ENCODE data around the gene CDR2L. TPM values are rescaled to one million over a fixed set of nuclear protein-coding genes. Genes with fewer than 3 reads are reported as not detected.
"Not testable (repeated sequence)": the region's sequence is repeated elsewhere in the genome, so short reads cannot be mapped to it uniquely, and the experiment has no call there.

Gene CDR2L
- total RNA-seq, 1 donor from 2014 or later, result 1.2 TPM

DNA sequence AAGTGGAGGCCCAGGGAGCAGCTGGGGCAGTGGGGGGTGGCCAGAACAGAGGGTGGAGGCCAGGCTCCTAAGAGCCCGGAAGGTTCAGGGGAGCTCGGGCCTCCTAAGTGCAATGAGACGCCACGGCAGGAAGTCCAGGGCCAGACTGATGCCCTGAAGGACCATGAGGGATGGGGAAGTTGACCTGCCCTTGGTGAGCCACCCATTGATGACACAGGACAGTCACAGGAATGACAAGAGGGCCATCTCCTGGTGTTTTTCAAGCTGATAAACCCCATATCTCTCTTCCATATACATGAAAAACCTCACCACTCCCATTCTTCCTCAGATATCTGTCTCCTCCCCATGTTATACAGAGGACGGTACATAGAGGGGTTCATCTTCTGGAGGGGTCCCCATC lies 19.2 kb downstream of the CDR2L start:
- ATAC-seq (peak; percentile 38), DNase-seq (ENCODE audit: low spot score) (no peak)

DNA sequence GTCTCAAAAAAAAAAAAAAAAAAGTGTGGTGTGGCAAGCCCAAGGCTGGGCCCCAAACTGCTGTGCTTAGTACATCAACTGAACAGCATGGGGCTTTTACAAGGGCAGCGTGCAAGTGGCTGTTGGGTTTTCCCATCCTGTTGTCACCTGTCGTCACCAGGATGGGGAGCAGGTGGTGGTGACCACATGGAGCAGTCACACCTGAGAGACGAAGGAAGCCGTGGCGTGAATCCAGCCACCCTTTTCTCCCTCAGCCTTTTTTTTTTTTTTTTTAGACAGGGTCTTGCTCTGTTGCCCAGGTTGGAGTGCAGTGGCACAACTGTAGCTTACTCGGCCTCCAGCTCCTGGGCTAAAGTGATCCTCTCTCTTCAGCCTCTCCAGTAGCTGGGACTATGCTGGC lies 20.9 kb downstream of the CDR2L start:
- DNase-seq (ENCODE audit: low spot score), result no peak
- ATAC-seq, result no peak

DNA sequence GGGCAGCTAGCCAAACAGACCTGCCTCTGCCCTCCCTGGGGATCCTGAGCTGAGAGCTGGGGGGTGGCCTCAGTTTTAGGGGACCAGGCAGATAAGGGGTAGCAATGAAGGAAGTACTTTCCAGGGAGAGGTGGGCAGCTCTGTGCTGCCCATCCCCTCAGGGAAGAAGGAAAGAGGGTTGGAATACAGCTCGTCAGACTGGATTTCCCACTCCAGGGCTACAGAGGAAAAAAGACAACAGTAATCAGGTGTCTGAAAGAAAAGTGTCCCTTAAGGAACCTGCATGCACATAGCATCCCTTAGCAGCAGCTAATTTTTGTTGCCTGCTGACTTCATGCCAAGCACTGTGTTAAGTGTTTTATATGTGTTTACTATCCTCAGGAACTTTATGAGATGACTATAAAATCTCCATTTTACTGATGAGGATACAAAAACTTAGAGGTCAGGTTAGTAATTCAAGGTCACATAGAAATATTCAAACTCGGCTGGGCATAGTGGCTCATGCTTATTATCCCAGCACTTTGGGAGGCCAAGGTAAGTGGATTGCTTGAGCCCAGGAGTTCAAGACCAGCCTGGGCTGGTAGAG lies 21.8 kb downstream of the CDR2L start:
- no peak for ATAC-seq
- DNase-seq (ENCODE audit: low spot score), result no peak

DNA sequence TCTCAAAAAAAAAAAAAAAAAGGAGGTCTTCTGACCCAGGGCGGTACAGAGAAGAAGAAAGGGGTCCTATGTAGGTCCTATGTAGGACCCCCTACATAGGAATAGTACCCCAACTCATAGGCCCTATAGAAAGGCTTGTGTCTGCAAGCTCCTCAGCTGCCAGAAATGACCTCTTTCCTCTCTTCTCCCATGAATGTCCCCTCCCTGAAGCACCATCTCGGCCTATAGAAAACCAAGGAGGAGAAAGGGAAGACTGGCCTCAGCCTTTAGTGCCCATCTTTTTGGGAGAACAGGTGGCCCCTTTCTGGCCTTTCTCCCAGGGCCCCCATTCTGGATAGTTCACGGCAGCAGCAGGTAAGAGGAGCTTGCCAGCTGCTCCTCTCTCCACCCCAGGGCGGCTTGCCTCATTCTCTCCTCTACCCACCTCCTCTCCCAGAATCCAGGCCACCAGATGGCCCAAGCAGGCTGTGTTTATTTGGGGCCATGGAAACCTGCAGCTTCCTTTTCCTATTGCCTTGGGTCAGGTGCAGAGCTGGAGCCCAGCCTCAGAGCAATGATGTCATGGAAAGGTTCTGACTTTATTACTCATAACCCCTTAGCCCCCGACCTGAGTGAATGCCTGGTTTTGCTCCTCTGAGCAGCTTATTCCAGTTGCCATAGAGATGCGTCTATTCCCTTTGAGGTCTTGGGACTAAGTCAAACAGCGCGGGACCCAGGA lies 23.4 kb downstream of the CDR2L start:
- ATAC-seq (no peak), DNase-seq (ENCODE audit: low spot score) (no peak)

DNA sequence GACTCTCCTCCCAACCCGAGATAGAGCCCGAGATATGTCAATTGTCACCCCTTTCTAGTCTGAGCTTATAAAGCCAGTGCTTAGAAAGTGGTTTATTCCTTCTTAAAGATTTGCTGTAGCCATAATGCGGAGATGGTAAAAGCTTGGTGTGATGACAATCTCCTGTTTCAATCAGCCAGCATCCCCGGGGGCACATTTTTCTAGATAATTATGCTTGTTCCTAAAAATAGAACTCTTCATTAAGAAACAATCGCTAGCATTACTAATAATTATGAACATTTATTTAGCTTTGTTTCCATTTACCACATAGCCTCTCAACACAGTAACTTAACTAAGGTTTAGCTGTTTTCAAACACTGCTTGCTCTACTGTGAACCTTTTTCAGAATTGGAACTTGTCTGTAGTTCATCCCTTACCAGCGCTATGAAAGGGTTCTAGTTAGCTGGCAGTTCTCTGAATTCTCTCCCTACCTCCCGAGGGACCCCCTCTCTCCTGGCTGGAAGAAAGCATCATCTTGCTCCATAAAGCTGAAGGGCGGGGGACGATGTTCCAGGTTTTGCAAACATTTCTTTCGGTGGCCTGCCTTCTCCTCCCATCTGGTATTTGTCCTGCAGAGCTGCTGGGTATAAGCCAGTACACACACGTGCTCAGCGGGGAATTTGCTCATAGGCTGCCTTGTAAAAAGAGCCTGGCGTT lies 24.1 kb downstream of the CDR2L start:
- ATAC-seq (peak; percentile 84), DNase-seq (ENCODE audit: low spot score) (peak; percentile 74)

DNA sequence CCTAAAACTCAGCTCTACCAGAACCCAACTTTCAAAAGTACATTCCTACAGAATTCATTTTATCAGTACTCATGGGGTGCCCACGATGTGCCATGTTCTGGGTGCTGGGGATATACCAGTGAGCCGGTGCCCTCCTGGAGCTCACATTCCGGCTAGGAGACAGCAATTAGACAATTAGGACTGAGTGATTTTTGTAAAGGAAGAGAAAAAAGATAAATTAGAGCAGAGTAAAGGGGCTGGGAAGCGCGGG lies 24.6 kb downstream of the CDR2L start:
- no peak for ATAC-seq
- DNase-seq (ENCODE audit: low spot score), result no peak

DNA sequence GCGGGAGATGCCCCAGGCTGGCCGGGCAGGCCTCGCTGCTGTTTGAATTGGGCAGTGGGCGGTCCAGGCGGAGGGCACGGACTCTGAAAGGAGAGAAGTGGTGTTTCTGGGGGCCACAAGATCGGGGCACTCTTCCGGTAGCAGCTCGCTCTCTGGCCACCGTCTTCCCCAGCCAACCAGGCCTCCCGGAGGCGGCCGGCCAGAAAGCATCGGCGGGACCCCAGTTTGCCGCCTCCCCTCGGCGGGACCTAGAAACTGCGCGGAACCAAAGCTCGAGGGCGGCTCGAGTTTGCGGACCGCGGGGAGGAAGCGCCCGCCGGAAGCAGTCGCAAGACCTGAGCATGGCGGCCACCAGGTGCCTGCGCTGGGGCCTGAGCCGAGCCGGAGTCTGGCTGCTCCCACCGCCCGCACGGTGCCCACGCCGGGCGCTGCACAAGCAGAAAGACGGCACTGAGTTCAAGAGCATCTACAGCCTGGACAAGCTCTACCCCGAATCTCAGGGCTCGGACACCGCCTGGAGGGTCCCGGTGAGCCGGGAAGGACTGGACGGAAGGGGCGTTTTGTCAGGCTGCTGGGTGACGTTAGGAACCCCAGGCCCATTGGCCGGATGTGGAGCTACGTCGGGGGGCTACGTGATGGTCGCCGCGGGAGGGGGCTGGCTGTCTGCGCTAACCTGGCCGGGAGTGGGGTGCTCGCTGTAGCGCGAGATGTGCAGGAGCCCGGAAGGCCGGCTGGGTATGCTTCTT lies 25.1 kb downstream of the CDR2L start, which contains the start of gene MRPL58:
Gene MRPL58 (plus strand): TSS at position 325 of the 746 bp plus-strand sequence. CDS start 17 bp downstream, at position 342.
- peak; percentile 82 for DNase-seq (ENCODE audit: low spot score)
- ATAC-seq, result peak; percentile 96

DNA sequence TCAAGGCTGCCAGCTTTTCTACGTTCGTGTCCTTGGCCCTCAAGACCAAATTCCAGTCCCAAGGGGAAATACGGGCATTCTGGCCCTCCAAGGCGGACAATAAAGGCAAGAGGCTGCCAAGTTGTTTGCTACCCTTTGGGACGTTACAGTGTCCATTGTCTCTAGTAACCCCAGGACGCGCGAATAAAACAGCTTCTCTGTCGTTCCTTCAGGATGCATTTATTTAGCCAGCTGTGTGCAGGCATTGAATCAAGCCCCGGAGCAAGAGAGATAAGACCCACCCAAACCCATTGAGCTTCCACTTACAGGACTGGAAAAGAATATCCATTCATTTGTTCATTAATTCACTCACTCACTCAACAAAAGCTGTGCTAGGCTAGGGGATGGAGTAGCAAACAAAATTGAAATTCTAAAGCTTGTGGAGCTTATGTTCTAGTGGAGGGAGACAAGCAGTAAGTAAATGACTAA lies 25.7 kb downstream of the CDR2L start:
- ATAC-seq (no peak), DNase-seq (ENCODE audit: low spot score) (no peak)

DNA sequence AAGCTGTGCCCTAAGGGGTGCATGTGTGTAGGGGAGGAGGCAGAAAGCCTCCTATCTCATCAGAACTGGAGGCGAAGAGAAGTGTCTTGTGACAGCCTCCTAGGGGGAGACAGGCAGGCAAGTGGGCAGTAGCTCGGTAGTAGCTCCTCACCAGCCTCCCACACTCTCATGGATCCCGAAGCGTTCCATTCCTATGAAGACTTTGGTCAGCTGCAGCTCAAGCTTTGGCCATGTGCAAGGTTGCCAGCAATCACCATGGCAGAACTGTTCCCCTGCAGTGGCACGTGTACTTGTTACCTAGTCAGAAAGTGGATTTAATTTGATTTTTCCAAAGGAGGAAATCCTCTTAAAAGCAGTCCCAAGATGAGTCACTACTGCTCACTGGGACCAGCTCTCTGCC lies 31.7 kb downstream of the CDR2L start:
- DNase-seq (ENCODE audit: low spot score) (no peak), ATAC-seq (no peak)

DNA sequence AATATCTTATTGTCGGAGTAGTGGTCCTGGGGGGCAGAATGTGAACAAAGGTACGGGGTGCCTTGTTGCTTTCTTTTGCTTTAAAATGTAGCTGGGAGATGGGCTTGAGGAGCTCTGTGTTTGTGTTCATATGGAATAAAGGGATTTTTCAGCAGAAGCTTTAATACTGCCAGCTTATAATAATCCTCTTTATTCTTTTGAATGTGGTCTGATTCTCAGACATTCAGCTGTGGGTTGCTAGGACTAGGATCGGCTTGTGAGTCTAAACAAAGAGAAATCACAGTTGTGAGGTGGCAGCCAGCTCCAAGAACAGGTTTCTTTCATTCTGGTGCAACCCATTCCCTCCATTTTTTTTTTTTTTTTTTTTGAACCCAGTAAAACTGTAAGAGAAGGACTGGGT lies 32.3 kb downstream of the CDR2L start:
- ATAC-seq, result no peak
- DNase-seq (ENCODE audit: low spot score), result no peak

DNA sequence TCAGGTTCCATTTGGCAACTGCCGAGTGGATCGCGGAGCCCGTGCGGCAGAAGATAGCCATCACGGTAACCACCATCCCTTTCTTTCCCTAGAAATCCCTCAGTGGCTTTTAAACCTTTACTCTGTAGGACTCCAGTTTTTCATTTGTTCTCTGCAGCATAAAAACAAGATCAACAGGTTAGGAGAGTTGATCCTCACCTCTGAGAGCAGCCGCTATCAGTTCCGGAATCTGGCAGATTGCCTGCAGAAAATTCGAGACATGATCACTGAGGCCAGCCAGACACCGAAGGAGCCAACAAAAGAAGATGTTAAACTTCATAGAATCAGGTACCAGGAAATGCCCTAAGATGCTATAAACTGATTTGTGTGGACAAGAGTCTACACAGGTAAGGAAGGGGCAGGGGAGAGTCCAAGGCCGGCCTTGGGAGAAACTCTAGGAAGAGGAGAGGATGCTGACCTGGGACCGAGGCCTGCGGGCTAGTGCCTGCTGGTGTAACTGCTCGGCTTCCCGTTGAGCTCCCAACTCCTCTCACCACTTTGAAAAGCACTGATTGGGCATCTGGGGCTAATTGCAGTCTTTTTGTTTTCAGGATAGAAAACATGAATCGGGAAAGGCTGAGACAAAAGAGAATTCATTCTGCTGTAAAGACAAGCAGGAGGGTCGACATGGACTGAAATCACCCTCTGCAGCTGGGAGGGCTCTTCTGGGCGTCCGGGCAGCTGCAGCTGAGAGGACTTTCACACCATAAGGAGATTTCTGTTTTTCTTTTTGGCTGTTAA lies 33.1 kb downstream of the CDR2L start:
- ATAC-seq (no peak), DNase-seq (ENCODE audit: low spot score) (no peak)

DNA sequence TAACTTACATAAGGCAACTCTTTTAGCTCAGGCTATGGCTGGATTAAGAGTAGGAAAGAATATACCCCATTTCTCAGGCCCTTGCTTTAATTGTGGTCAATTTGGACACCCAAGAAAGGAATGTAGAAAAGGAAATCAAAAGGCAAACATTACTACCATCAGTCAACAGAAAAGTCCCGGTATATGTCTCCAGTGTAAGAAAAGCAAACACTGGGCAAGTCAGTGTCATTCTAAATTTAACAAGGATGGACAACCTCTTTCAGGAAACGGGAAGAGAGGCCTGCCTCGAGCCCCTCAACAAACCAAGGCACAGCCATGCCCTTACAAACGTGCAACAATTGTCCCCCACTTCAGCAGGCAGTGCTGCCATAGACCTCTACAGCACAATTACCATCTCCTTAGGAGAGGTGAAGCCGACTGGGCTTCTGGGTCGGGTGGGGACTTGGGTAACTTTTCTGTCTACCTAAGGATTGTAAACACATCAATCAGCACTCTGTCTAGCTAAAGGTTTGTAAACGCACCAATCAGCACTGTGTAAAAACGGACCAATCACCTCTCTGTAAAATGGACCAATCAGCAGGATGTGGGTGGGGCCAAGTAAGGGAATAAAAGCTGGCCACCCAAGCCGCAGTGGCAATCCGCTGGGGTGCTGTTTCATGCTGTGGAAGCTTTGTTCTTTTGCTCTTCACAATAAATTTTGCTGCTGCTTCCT lies 37.4 kb downstream of the CDR2L start:
- DNase-seq (ENCODE audit: low spot score) (no peak), ATAC-seq (no peak)

DNA sequence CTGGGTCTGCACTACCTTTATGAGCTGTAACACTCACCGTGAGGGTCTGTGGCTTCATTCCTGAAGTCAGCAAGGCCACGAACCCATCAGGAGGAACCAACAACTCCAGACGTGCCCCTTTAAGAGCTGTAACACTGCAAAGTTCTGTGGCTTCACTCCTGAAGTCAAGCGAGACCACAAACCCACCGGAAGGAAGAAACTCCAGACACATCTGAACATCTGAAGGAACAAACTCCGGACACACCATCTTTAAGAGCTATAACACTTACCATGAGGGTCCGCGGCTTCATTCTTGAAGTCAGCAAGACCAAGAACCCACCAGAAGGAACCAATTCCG lies 37.9 kb downstream of the CDR2L start:
- DNase-seq (ENCODE audit: low spot score); ATAC-seq: not testable (repeated sequence)

DNA sequence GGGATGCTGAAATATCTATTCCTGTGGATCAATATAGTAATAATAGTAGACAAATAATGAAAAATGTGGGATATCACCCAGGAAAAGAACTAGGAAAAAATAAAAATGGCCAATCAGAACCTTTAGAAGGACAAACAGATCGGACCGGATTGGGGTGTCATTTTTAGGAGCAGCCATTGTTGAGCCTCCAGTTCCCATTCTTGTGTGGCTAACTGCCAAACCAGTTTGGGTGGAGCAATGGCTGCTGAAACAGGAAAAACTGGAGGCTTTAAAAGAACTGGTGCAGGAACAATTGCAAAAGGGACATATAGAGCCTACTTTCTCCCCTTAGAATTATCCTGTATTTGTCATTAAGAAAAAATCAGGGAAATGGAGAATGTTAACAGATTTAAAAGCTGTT lies 39.2 kb downstream of the CDR2L start:
- not testable (repeated sequence) for ATAC-seq; DNase-seq (ENCODE audit: low spot score)

DNA sequence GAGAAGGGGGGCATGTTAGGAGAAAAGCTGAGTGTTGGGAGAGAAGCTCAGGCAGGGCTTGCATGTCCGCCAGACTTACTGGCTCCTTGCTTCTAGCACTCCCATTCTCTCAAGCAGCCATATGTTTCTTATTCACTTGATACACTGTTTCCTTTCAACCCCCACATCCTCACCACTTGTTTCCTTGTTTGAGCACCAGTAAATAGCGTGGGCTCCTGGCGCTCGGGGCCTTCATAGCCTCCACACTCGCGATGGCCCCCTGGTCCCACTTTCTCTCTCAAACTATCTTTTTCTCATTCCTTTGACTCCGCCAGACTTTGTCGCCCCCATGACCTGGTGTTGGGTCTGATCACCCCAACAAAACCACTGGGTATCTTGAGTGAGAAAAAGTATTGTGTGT lies 42.7 kb downstream of the CDR2L start:
- ATAC-seq, result no peak
- DNase-seq (ENCODE audit: low spot score), result no peak

DNA sequence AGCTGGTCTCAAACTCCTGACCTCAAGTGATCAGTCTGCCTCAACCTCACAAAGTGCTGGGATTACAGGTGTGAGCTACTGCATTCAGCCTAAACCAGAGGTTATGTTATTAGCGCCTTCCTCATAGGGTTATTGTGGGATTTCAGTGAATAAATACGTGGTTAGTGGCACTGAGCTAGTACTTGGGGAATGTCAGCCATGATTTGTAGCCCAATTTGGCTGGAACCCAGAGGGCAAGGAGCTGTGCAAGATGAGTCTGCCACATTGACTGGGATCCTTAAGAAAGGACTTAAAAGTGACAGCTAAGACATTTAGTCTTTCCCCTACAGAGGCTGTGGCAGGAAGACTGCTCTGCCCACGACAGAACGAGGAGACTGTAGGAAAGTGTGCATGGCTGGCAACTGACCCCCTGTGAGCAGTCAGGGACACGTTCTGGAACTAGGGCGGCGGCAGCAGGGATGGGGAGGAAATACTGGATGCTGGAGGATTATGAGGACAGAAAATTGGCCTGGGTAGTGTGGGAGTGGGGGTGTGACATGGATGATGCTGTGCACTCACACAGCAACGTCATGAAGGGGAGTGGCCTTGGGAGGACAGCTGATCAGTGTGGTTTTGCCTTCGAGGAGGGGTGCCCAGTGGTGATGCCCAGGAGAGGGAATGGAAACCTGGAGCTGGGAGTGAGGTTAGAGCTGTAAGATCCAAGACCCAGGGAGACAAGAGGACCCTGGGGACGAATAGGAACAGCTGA lies 44.7 kb downstream of the CDR2L start:
- no peak for ATAC-seq
- peak; percentile 52 for DNase-seq (ENCODE audit: low spot score)

DNA sequence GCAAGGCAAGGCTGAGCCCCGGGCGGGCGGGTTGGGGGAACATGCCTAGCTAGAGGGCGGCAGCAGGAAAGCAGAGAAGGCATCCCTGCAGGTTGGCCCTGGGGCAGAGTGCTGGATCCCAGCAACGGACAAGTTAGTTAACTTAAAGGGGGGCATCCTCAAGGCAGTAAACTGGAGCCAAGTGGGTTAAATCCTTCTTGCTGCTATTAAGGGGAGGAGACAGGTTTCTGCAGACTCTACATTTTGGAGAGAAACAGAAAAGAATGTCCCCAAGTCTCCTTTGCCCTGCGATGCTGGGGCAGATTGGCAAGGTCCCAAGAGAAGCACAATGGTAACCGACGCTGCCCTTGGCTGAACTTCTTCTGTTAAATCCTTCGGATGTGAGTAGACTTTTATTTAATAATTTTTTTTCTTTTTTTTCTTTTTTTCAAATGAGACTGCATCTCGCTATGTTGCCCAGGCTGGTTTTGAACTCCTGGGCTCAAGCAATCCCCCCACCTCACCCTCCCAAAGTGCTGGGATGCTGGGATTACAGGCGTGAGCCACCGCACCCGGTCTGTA lies 45.4 kb downstream of the CDR2L start:
- no peak for ATAC-seq
- DNase-seq (ENCODE audit: low spot score), result no peak

DNA sequence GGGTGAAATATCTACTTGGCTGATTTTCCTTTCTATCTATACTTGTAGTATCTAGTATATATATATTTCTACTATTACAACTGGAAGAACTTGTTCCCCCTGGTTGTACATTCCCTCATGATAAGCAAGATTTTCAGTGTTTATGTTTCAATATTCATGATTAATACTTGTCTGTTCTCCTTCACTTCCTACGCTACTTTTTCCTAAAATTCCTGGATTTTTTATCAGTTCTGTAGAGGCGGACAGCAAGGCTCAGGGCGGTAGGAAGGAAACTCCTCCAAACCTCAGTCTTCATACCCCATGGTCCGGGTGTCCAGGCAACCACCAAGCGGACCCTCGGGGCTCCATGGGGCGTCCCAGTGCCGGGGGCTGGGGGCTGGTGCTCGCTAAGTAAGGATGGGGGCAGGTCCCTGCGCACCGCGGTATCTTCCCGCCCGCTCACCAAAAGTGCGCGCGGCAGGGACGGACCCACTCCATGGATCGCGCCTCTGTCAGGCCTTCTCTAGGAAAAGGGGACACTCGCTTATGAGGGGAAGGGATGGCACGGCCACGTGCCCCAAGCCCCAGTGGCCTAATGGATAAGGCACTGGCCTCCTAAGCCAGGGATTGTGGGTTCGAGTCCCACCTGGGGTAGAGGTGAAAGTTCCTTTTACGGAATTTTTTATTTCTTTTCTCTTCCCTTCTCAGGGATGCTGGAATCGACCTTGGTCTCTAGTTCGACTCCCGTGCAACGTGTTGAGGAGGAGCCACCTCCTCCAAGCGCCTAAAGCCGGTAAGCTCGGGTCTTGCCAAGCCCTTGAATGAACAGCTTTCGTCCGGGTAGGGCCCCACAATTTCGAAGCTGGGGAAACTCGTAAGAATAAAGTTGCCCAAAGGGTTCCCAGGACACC lies 46.2 kb downstream of the CDR2L start:
- ATAC-seq, result peak; percentile 63
- DNase-seq (ENCODE audit: low spot score), result peak; percentile 93

Data from left lobe of liver (tissue), 2 donors.